Panc1 (cell line): ENCODE data around the gene NEK5. TPM values are rescaled to one million over a fixed set of nuclear protein-coding genes. Genes with fewer than 3 reads are reported as not detected.

ENCODE experiments used
- ATAC-seq: fragments of 200-7000 bp; cut with Tn5 transposase; 2 replicates; pipeline ENCODE4 v1.9.1; 2020; ENCODE audit warnings: mild to moderate bottlenecking, moderate library complexity
- BruUV-seq: library from RNA; stranded (reverse); fragments of 400-500 nt; replicated peaks from 2 replicates; lab custom pipeline; 2021; lab: Mats Ljungman, UMichigan
- CTCF ChIA-PET: fragments of 300-600 bp; sonication (Branson Sonifier 250); formaldehyde crosslinking; loops from one replicate; lab custom pipeline; 2022; ENCODE audit warnings: antibody characterized with exemption; lab: Charles Lee
- POLR2A ChIA-PET: fragments of 300-600 bp; sonication (Branson Sonifier 250); formaldehyde crosslinking; loops from one replicate; lab custom pipeline; 2022; ENCODE audit warnings: antibody characterized with exemption; lab: Charles Lee
- DNase-seq: peaks from one replicate; pipeline ENCODE4 v3.0.0-alpha.2; 2010; ENCODE audit warnings: low read depth, low spot score
- H3K27ac ChIP-seq: 2 replicates; pipeline ENCODE4 v1.5.1; 2011; ENCODE audit warnings: mild to moderate bottlenecking, low read length, inconsistent platforms
- H3K27me3 ChIP-seq: fragments of 200-500 bp; sonication (Bioruptor generic); 2 replicates; pipeline ENCODE4 v1.6.0; 2014; ENCODE audit warnings: low read length, inconsistent platforms; ENCODE audit not compliant: control insufficient read depth, insufficient read depth
- H3K36me3 ChIP-seq: fragments of 200-500 bp; sonication (Bioruptor generic); 2 replicates; pipeline ENCODE4 v1.5.1; 2014; ENCODE audit warnings: inconsistent platforms, mild to moderate bottlenecking, low read length, moderate library complexity; ENCODE audit not compliant: control insufficient read depth, insufficient read depth
- H3K4me1 ChIP-seq: 2 replicates; pipeline ENCODE4 v1.5.1; 2011; ENCODE audit warnings: inconsistent platforms, mild to moderate bottlenecking, low read length, moderate library complexity; ENCODE audit not compliant: control insufficient read depth, insufficient read depth
- H3K4me3 ChIP-seq, 2 experiments: 2 replicates each; pipeline ENCODE4 v1.5.1; 2011 to 2012; ENCODE audit warnings: low read depth in 2 of 2, low read length in 2 of 2, mild to moderate bottlenecking in 2 of 2, inconsistent platforms in 1 of 2, moderate library complexity in 1 of 2
- H3K9me3 ChIP-seq: fragments of 200-500 bp; sonication (Bioruptor generic); 2 replicates; pipeline ENCODE4 v1.5.1; 2014; ENCODE audit warnings: low read depth, mild to moderate bottlenecking, inconsistent platforms, low read length, moderate library complexity; ENCODE audit not compliant: control insufficient read depth, insufficient read depth
- CTCF ChIP-seq: fragments of 450-650 bp; IDR thresholded peaks from 2 replicates; pipeline ENCODE4 v1.5.1; 2017; ENCODE audit warnings: mild to moderate bottlenecking
- POLR2AphosphoS5 ChIP-seq: IDR thresholded peaks from 2 replicates; pipeline ENCODE4 v1.6.1; 2012; ENCODE audit warnings: mild to moderate bottlenecking, low read depth, low read length, moderate library complexity
- REST ChIP-seq, 2 experiments: IDR thresholded peaks; 2 replicates each; pipeline ENCODE4 v1.6.1; 2011 to 2012; ENCODE audit warnings: low read depth in 2 of 2, control low read depth in 1 of 2, low read length in 1 of 2, mild to moderate bottlenecking in 1 of 2, moderate library complexity in 1 of 2; ENCODE audit not compliant: insufficient read depth in 1 of 2
- SIN3A ChIP-seq: IDR thresholded peaks from 2 replicates; pipeline ENCODE4 v1.6.1; 2012; ENCODE audit warnings: low read depth, mild to moderate bottlenecking, low read length, moderate library complexity, borderline replicate concordance; ENCODE audit not compliant: insufficient read depth
- TCF7L2 ChIP-seq: IDR thresholded peaks from 2 replicates; pipeline ENCODE4 v1.6.1; 2011; ENCODE audit warnings: mild to moderate bottlenecking, low read depth, low read length, inconsistent platforms
- in situ Hi-C: cut with HindIII; loops from 2 replicates; pipeline ENCODE4 v1.10.0; 2016; ENCODE audit warnings: low sequenced_read_pairs, low pct_unique_long_range_greater_than_20kb
- intact Hi-C: fragments of 100-400 bp; cut with micrococcal nuclease; formaldehyde crosslinking; loops from one replicate; pipeline ENCODE4 v1.10.0; 2022; ENCODE audit not compliant: unreplicated experiment
- total RNA-seq: library from RNA; stranded (reverse); gene quantifications from one replicate; pipeline ENCODE4 v1.2.1, GENCODE V29; 2021; ENCODE audit not compliant: unreplicated experiment

The NEK5 gene
- total RNA-seq, 1 experiment from 2014 or later, result 0.08 TPM

GRCh38 chr13:52022356-52022755 is 106.5 kb downstream of the NEK5 start:
- Histone ChIP-seq H3K9me3 (no peaks in the 10 kb centered on the region), H3K4me3 (no peak overlapping the region), H3K27me3 (no peaks in the 10 kb centered on the region), H3K27ac (no peak overlapping the region), H3K4me1 (no peaks in the 10 kb centered on the region), H3K36me3 (peaks cover 3% of the 10 kb centered on the region)
- DNase-seq, result no peak
- no TSS peak for BruUV-seq
- POLR2A ChIA-PET, result no interaction called here
- CTCF ChIA-PET, result no interaction called here
- no peak for TF ChIP-seq SIN3A
- no peak for TF ChIP-seq TCF7L2
- no peak for TF ChIP-seq POLR2AphosphoS5
- no peak for TF ChIP-seq CTCF
- TF ChIP-seq REST (IDR thresholded peaks at IDR 0.05; ENCODE audit: insufficient read depth in 1 of 2, low read depth in 2 of 2, low read length in 1 of 2), result no peak
- intact Hi-C loops, result no loop called here
- in situ Hi-C loops, result no loop called here
- ATAC-seq, result no peak

- Histone ChIP-seq H3K9me3 (no peaks in the 10 kb centered on the region), H3K27ac (no peak overlapping the region), H3K4me3 (no peak overlapping the region), H3K27me3 (no peaks in the 10 kb centered on the region), H3K4me1 (no peaks in the 10 kb centered on the region), H3K36me3 (peaks cover 3% of the 10 kb centered on the region)
- ATAC-seq, result no peak
- in situ Hi-C loops, result no loop called here
- BruUV-seq, result no TSS peak
- ChIA-PET CTCF (no interaction called here), POLR2A (no interaction called here)
- intact Hi-C loops, result no loop called here
- TF ChIP-seq POLR2AphosphoS5 (no peak), SIN3A (no peak), REST (IDR thresholded peaks at IDR 0.05; ENCODE audit: insufficient read depth in 1 of 2, low read depth in 2 of 2, low read length in 1 of 2) (no peak)
- no peak for DNase-seq
Observed at GRCh38 chr13:52020191-52020590, 108.7 kb downstream of the NEK5 start.
